Measurements from ENCODE around the gene AAK1. TPM values are rescaled to one million over a fixed set of nuclear protein-coding genes. Genes with fewer than 3 reads are reported as not detected.

The AAK1 gene
- total and polyA plus RNA-seq, 2 donors (not counting 1 experiment from before 2014, with no cell fraction given): 43.5 to 45.7 TPM

- TF ChIP-seq CTCF (conservative IDR thresholded peaks at IDR 0.05 in 1 of 2, IDR thresholded peaks at IDR 0.05 in 1 of 2; ENCODE audit: low read depth in 1 of 2, low read length in 2 of 2) (no peak), EZH2 (IDR thresholded peaks at IDR 0.05; ENCODE audit: low read length, missing control alignments) (no peak)
Observed at GRCh38 chr2:69499242-69499641, 144.3 kb downstream of the AAK1 start.

GRCh38 chr2:69495861-69496260 lies 147.7 kb downstream of the AAK1 start:
- Histone ChIP-seq H2AFZ (ENCODE audit: low read length) (no peak overlapping the region), H3K36me3 (ENCODE audit: control insufficient read depth, insufficient read depth, low read length) (peaks cover 5% of the 10 kb centered on the region), H3K4me2 (ENCODE audit: extremely low read depth, insufficient read depth, low read length) (no peak overlapping the region), H3K4me1 (ENCODE audit: control insufficient read depth, extremely low read depth, insufficient read depth, low read length) (no peaks in the 10 kb centered on the region), H4K20me1 (ENCODE audit: control insufficient read depth, extremely low read depth, insufficient read depth, low read length) (no peaks in the 10 kb centered on the region), H3K4me3 (replicated peaks in 1 of 4; ENCODE audit: control extremely low read depth in 1 of 4, insufficient read depth in 1 of 4, low read depth in 3 of 4, low read length in 4 of 4) (no peak overlapping the region), H3K27ac (ENCODE audit: insufficient read depth, low read length) (no peak overlapping the region), H3K9me3 (ENCODE audit: control insufficient read depth, insufficient read depth, low read depth, low read length) (no peaks in the 10 kb centered on the region), H3K79me2 (ENCODE audit: control insufficient read depth, insufficient read depth, low read length) (no peaks in the 10 kb centered on the region), H3K9ac (ENCODE audit: insufficient read depth, low read length) (no peak overlapping the region), H3K27me3 (ENCODE audit: control insufficient read depth, insufficient read depth, low read length) (no peaks in the 10 kb centered on the region)
- no peak for DNase-seq (ENCODE audit: low read depth in 2 of 2)
- TF ChIP-seq EZH2 (IDR thresholded peaks at IDR 0.05; ENCODE audit: low read length, missing control alignments) (no peak), CTCF (conservative IDR thresholded peaks at IDR 0.05 in 1 of 2, IDR thresholded peaks at IDR 0.05 in 1 of 2; ENCODE audit: low read depth in 1 of 2, low read length in 2 of 2) (no peak)

More at GRCh38 chr2:69499242-69499641, 144.3 kb downstream of the AAK1 start:
- Histone ChIP-seq H3K4me2 (ENCODE audit: extremely low read depth, insufficient read depth, low read length) (no peak overlapping the region), H3K4me1 (ENCODE audit: control insufficient read depth, extremely low read depth, insufficient read depth, low read length) (no peaks in the 10 kb centered on the region), H3K4me3 (replicated peaks in 1 of 4; ENCODE audit: control extremely low read depth in 1 of 4, insufficient read depth in 1 of 4, low read depth in 3 of 4, low read length in 4 of 4) (no peak overlapping the region), H3K79me2 (ENCODE audit: control insufficient read depth, insufficient read depth, low read length) (no peaks in the 10 kb centered on the region), H3K9me3 (ENCODE audit: control insufficient read depth, insufficient read depth, low read depth, low read length) (no peaks in the 10 kb centered on the region), H2AFZ (ENCODE audit: low read length) (no peak overlapping the region), H3K9ac (ENCODE audit: insufficient read depth, low read length) (no peak overlapping the region), H3K36me3 (ENCODE audit: control insufficient read depth, insufficient read depth, low read length) (peaks cover 7% of the 10 kb centered on the region), H3K27me3 (ENCODE audit: control insufficient read depth, insufficient read depth, low read length) (no peaks in the 10 kb centered on the region), H3K27ac (ENCODE audit: insufficient read depth, low read length) (no peak overlapping the region), H4K20me1 (ENCODE audit: control insufficient read depth, extremely low read depth, insufficient read depth, low read length) (no peaks in the 10 kb centered on the region)
- no peak for DNase-seq (ENCODE audit: low read depth in 2 of 2)

- Histone ChIP-seq H3K36me3 (ENCODE audit: control insufficient read depth, insufficient read depth, low read length) (peaks cover 5% of the 10 kb centered on the region), H3K4me2 (ENCODE audit: extremely low read depth, insufficient read depth, low read length) (no peak overlapping the region), H3K9me3 (ENCODE audit: control insufficient read depth, insufficient read depth, low read depth, low read length) (no peaks in the 10 kb centered on the region), H4K20me1 (ENCODE audit: control insufficient read depth, extremely low read depth, insufficient read depth, low read length) (no peaks in the 10 kb centered on the region), H3K4me1 (ENCODE audit: control insufficient read depth, extremely low read depth, insufficient read depth, low read length) (no peaks in the 10 kb centered on the region), H3K4me3 (replicated peaks in 1 of 4; ENCODE audit: control extremely low read depth in 1 of 4, insufficient read depth in 1 of 4, low read depth in 3 of 4, low read length in 4 of 4) (no peak overlapping the region), H3K79me2 (ENCODE audit: control insufficient read depth, insufficient read depth, low read length) (no peaks in the 10 kb centered on the region), H3K27me3 (ENCODE audit: control insufficient read depth, insufficient read depth, low read length) (no peaks in the 10 kb centered on the region), H3K27ac (ENCODE audit: insufficient read depth, low read length) (no peak overlapping the region), H3K9ac (ENCODE audit: insufficient read depth, low read length) (no peak overlapping the region), H2AFZ (ENCODE audit: low read length) (no peak overlapping the region)
- TF ChIP-seq EZH2 (IDR thresholded peaks at IDR 0.05; ENCODE audit: low read length, missing control alignments): no peak
- no peak for TF ChIP-seq CTCF (conservative IDR thresholded peaks at IDR 0.05 in 1 of 2, IDR thresholded peaks at IDR 0.05 in 1 of 2; ENCODE audit: low read depth in 1 of 2, low read length in 2 of 2)
- DNase-seq (ENCODE audit: low read depth in 2 of 2): no peak
Observed at GRCh38 chr2:69495008-69495407, 148.5 kb downstream of the AAK1 start.

Data from fibroblast of lung (primary cell).